GM19043 (cell line): Measurements from ENCODE around the gene MVD.

Experiments used
- ATAC-seq: cut with Tn5 transposase; IDR thresholded peaks from one replicate; pipeline ENCODE4 v1.9.1; 2021; ENCODE audit warnings: low read depth; ENCODE audit not compliant: unreplicated experiment

MVD gene

DNA sequence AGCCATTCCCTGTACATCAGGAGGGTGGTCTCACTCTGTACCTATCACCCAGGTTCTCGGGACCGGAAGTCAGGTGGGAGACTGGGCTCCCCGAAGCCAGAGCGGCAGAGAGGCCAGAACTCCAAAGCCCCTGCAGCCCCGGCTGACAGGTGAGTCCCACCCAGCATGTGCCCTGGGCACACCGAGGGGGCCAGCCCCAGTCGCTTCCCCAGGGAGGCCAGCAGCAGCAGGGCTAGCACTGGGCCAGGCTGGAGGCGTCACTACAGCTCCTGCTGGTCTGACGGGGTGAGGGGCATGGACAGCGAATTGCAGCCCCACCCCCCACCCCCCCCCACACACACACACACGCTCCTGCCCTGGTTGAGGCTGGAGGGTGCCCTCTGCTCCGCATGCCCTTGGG is 32.5 kb downstream of the MVD start:
- ATAC-seq: no peak

GRCh38 chr16:88629835-88630234 is 33.1 kb downstream of the MVD start:
- ATAC-seq: no peak

DNA sequence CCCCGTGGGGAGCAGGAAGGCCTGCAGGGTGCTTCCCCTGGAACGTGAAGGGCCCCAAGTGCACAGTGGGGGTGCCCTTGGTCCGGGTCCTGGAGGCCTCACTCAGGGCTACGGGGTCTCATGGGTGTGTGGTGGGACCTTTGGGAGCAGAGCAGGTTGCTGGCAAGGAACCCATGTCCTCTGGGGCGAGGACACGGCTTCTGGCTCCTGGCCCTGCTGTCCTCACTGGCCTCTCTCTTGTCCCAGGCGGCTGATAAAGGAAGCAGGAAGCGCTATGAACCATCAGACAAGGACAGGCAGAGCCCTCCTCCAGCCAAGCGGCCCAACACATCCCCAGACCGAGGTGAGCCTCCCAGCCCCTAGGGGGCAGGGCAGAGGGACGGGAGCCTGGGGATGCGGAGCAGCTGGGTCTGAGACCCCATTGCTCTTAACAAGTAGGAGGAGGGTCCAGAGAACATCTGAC is 34.3 kb downstream of the MVD start:
- ATAC-seq: no peak

DNA sequence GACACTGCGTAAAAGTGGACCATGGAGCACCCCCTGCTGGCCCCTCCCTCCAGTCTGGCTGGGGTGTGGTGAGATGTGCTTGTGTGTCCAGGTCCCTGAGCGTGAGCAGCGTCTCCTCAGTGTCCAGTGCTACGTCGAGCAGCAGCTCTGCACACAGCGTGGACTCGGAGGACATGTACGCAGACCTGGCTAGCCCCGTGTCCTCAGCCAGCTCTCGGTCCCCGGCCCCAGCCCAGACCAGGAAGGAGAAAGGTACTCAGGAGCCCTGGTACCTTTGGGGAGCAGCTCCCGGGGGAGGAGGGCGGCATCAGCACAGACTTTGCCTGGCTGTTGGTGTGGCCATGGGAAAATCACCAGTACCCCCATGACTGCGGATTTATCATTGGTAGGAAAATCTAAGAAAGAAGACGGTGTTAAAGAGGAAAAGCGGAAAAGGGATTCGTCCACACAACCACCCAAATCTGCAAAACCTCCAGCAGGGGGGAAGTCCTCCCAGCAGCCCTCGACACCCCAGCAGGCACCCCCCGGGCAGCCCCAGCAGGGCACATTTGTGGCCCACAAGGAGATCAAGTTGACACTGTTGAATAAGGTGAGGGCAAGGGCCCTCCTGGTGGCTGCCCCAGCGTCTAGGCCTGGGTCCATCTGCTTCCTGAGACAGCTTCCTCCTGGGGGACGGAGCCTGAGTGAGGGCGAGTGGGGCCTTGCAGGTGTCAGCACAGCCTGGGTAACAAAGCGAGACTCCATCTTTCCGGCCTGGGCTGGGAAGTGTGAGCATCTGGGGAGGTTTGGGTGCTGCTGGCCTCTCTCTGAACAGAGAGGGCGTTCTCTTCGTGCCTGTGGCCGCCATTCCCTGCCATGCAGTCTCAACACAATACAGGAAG is 35.1 kb downstream of the MVD start:
- no peak for ATAC-seq

DNA sequence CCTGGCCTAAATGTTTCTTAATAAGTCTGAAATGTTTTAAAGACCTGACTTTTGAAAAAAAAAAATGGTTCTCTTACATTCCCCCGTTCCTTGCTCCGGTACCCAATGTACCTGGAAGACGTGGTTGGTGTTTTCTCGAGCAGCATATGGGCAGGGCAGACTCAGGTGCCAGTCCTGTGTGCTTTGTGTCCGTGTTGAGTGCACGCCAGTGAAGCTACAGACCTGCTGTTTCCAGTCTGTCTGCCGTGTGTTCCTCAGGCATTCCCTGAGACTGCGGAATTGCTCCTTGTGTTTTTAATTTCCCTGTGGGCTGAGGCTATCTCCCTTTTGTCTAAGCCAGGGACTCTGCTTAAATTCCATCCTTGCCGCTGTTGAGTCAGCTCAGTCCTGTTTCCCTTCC is 36.2 kb downstream of the MVD start:
- no peak for ATAC-seq

DNA sequence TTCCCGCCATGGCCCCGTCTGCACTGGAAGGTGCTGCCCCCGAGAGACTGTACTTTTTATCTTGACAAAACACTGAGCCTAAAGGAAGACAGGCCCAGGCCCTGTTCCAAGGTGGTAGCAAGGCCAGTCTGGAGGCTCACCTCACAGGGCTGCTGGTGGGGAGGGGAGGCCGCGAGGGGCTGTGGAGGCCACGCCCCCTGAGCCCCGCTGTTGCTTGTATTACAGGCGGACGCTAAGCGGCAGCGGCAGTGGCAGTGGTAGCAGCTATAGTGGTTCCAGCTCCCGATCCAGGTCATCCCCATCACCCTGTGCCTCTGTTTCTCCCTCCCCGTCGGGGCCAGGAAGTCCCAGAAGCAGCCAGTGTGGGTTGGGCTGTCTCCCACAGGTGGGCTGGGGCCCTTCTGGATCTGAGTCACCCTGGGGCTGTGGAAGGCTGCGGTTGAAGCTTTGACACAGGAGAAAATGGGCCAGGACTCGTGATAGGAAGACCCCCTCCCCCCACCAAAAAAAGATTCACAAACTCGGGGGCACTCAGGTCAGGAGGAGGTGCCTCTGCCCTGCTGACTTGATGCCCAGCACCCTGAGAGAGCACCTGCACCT is 37.8 kb downstream of the MVD start:
- no peak for ATAC-seq

GRCh38 chr16:88624481-88624880 is 38.4 kb downstream of the MVD start:
- ATAC-seq: no peak

- ATAC-seq: no peak
These were observed 39.0 kb downstream of the MVD start for GRCh38 chr16:88623858-88624257.

DNA sequence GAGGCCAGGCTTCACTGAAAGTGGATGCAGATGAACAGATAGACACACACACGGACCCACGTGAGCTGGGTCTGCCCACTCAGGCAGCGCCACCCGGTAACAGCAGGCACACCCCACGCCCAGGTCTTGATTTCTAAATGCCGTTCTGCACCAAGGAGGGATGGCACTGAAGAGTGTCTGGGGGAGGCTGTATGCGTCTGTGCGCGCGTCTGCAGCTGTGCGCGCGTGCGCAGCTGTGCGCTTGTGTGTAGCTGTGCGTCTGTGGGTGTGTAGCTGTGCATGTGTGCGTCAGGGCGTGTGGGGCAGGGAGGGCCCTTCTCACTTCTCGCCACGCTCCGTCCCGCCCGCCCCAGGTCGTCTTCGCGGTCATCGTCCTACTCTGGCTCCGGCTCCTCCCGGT is 40.0 kb downstream of the MVD start:
- ATAC-seq: no peak

DNA sequence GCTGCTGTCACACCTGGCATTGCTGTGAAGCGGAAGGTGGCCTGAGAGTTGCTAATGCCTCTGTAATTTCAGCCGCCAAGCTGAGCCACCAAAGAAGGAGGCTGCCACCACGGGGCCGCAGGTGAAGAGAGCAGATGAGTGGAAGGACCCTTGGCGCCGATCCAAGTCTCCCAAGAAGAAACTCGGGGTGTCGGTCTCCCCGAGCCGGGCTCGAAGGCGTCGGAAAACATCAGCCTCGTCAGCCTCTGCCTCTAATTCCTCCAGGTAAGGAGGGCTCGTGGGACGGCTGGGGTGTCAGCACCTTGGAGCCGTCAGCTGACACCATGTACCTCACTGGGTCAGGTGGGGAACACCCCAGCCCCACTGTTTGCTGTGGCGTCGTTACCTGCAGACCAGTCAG is 40.8 kb downstream of the MVD start:
- no peak for ATAC-seq

GRCh38 chr16:88619859-88620815 is 42.8 kb downstream of the MVD start:
- ATAC-seq: no peak

GRCh38 chr16:88618956-88619667 is 43.8 kb downstream of the MVD start:
- no peak for ATAC-seq

GRCh38 chr16:88618182-88618955 is 44.5 kb downstream of the MVD start:
- no peak for ATAC-seq

- ATAC-seq: no peak
These were observed 45.4 kb downstream of the MVD start for GRCh38 chr16:88617268-88618031.

DNA sequence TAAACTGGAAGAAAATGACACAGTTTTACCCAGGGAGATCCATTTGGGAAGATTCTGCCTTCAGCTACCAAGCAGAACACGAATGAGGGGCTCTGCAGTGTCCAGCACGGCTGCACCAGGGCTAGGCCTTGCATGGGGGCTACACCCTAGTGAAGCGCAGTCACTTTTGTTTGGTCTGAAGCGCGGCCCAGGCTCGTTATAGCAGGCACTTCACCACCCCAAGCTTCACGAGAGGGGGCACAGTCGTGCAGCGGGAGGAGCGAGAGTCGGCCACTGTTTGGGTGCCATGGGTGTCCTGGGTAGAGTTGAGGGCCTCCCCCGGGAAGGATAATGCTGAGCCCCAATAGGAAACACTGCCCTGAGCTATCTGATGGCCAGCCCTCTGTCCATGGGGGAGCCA is 46.2 kb downstream of the MVD start:
- no peak for ATAC-seq

DNA sequence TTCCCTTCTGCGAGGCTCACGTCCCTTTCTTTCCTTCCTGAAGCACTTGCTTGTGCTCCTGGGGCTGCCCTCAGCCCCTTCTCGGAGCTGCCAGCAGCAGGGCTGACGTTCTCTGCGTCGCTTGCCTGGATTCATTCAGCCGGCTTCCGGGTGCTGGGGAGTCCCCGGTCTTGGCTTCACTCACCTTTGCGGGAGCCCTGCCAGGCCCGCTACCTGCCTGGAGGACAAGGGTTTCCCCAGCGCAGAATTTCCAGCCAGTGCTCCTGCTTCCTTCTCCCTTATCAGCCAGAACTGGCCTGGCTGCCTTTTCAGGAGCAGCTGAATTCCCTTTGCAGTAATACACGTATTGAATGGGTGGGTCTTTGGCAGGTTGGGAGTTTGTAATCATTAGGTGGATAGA is 46.6 kb downstream of the MVD start:
- no peak for ATAC-seq

DNA sequence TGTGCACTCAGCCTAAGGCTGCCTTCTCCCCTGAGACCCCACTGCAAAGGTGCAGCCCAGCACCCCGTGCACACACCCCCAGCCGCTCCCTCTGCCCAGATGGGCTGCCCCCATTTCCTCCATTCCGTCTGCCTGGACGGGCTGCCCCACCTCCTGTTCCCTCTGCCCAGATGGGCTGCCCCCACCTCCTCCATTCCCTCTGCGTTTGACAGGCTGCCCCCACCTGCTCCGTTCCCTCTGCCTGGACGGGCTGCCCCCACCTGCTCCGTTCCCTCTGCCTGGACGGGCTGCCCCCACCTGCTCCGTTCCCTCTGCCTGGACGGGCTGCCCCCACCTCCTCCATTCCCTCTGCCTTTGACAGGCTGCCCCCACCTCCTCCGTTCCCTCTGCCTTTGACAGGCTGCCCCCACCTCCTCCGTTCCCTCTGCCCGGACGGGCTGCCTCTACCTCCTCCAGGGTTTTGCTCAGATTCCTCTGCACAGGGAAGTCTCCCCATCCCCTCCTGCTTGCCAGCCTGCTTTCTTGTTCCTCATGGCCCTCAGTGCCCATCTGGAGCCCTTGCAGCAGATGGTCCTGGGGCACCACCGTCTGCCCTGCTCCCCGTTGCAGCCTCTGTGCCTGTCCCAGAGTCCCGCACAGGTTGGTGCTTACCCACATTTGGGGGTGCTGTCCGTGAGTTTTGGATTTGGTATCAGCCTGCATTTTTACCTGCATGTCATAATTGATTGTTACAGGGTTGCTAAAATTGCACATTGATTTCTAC is 47.9 kb downstream of the MVD start:
- no peak for ATAC-seq
